Thymus (tissue), 11 donors: ENCODE data around the gene PCDHGB7. TPM values are rescaled to one million over a fixed set of nuclear protein-coding genes. Genes with fewer than 3 reads are reported as not detected.
"Not testable (repeated sequence)": the region's sequence is repeated elsewhere in the genome, so short reads cannot be mapped to it uniquely, and the experiment has no call there.

Source experiments
- DNase-seq, 9 donors: peaks; one replicate each; pipeline ENCODE4 v3.0.0-alpha.2; 2013; ENCODE audit warnings: low spot score in 9 of 9, low read depth in 6 of 9, missing footprints in 1 of 9
- H3K27ac ChIP-seq, 2 donors: one replicate each; pipeline ENCODE4 v1.5.1; 2013; ENCODE audit warnings: control low read depth in 1 of 2, low read depth in 1 of 2, low read length in 1 of 2, mild to moderate bottlenecking in 1 of 2, moderate library complexity in 1 of 2
- H3K27me3 ChIP-seq, 2 donors: one replicate each; pipeline ENCODE4 v1.5.1; 2013; ENCODE audit warnings: low read length in 1 of 2; ENCODE audit not compliant: control insufficient read depth in 2 of 2, insufficient read depth in 1 of 2
- H3K36me3 ChIP-seq, 2 donors: one replicate each; pipeline ENCODE4 v1.5.1; 2013; ENCODE audit warnings: low read length in 1 of 2, mild to moderate bottlenecking in 1 of 2, moderate library complexity in 1 of 2; ENCODE audit not compliant: control insufficient read depth in 2 of 2, insufficient read depth in 2 of 2
- H3K4me1 ChIP-seq, 2 donors: one replicate each; pipeline ENCODE4 v1.5.1; 2013; ENCODE audit warnings: low read length in 2 of 2; ENCODE audit not compliant: control insufficient read depth in 2 of 2, insufficient read depth in 2 of 2
- H3K4me3 ChIP-seq, 2 donors: one replicate each; pipeline ENCODE4 v1.5.1; 2013; ENCODE audit warnings: low read length in 2 of 2, control low read depth in 1 of 2, mild to moderate bottlenecking in 1 of 2
- H3K9me3 ChIP-seq, 2 donors: one replicate each; pipeline ENCODE4 v1.5.1; 2013; ENCODE audit warnings: low read length in 1 of 2, mild to moderate bottlenecking in 1 of 2; ENCODE audit not compliant: control insufficient read depth in 2 of 2, insufficient read depth in 1 of 2
- WGBS: extraction: QIAGEN DNeasy Blood & Tissue Kit; methylation state at CpG from one replicate; pipeline ENCODE4 v1.1.7; 2013; 5-methylcytosine and 5-hydroxymethylcytosine counted together
- polyA plus RNA-seq: library from polyadenylated mRNA; stranded (reverse); fragments of 200-250 nt; gene quantifications from one replicate; pipeline ENCODE4 v1.2.3, GENCODE V29; 2013
- total RNA-seq: library from RNA; stranded (reverse); fragments of 120-200 nt; gene quantifications from one replicate; pipeline ENCODE4 v1.2.4, GENCODE V29; 2013
- donor health status: healthy.

The PCDHGB7 gene
- total and polyA plus RNA-seq, 2 donors, result 0.85 to 1.2 TPM

DNA sequence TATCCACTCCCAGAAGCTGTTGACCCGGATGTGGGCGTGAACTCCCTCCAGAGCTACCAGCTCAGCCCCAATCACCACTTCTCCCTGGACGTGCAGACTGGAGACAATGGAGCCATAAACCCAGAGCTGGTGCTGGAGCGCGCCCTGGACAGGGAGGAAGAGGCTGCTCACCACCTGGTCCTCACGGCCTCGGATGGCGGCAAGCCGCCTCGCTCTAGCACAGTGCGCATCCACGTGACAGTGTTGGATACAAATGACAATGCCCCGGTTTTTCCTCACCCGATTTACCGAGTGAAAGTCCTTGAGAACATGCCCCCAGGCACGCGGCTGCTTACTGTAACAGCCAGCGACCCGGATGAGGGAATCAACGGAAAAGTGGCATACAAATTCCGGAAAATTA lies 24.2 kb upstream of the PCDHGB7 start:
- DNase-seq, result no peak
- Histone ChIP-seq H3K27me3 (peaks cover 0 to 69% of the 10 kb centered on the region in 2 donors), H3K27ac (no peak overlapping the region), H3K9me3 (peaks cover 11 to 36% of the 10 kb centered on the region in 2 donors), H3K36me3 (no peaks in the 10 kb centered on the region), H3K4me1 (no peaks in the 10 kb centered on the region), H3K4me3 (no peak overlapping the region)
- 45% methylated on average over 21 of the region's 21 CpGs for WGBS

DNA sequence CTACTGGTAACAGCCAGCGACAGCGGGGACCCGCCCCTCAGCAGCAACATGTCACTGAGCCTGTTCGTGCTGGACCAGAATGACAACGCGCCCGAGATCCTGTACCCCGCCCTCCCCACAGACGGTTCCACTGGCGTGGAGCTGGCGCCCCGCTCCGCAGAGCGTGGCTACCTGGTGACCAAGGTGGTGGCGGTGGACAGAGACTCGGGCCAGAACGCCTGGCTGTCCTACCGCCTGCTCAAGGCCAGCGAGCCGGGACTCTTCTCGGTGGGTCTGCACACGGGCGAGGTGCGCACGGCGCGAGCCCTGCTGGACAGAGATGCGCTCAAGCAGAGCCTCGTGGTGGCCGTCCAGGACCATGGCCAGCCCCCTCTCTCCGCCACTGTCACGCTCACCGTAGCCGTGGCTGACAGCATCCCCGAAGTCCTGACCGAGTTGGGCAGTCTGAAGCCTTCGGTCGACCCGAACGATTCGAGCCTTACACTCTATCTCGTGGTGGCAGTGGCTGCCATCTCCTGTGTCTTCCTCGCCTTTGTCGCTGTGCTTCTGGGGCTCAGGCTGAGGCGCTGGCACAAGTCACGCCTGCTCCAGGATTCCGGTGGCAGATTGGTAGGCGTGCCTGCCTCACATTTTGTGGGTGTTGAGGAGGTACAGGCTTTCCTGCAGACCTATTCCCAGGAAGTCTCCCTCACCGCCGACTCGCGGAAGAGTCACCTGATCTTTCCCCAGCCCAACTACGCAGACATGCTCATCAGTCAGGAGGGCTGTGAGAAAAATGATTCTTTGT lies 22.9 kb upstream of the PCDHGB7 start:
- not testable (repeated sequence) for H3K4me1 ChIP-seq, DNase-seq, H3K36me3 ChIP-seq, H3K4me3 ChIP-seq, H3K27ac ChIP-seq
- WGBS, result 45% methylated on average over 44 of the region's 53 CpGs
- H3K9me3 ChIP-seq, result peaks cover 13 to 34% of the 10 kb centered on the region in 2 donors
- peaks cover 0 to 69% of the 10 kb centered on the region in 2 donors for H3K27me3 ChIP-seq

DNA sequence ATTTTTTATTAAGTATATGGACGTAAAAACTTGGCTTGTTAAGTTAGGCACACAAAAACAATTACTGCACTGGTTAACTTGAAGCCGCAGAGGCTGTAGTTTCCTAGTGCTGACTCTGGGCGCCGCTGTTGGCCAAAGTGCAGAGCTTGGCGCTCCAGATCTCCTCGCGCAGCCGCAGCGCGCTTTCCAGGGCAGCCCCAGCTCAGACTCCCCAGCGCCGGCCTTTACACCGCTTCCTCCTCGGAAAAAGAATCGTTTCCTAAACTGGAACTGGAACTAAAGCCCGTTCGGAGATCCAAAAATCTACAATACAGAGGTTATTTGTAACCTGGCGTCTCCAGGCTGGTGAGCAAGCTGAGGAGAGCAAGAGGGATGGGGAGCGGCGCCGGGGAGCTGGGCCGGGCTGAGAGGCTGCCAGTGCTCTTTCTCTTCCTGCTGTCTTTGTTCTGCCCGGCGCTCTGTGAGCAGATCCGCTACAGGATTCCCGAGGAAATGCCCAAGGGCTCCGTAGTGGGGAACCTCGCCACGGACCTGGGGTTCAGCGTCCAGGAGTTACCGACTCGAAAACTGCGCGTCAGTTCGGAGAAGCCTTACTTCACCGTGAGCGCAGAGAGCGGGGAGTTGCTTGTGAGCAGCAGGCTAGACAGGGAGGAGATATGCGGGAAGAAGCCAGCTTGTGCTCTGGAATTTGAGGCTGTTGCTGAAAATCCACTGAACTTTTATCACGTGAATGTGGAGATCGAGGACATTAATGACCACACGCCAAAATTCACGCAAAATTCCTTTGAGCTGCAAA lies 19.5 kb upstream of the PCDHGB7 start, which contains the start of gene PCDHGB5:
PCDHGB5 (plus strand) TSS at position 192 of the 796 bp plus-strand sequence; CDS start at position 373, 181 bp downstream.
- 14% methylated on average over 25 of the region's 43 CpGs for WGBS
- H3K27ac ChIP-seq, H3K4me1 ChIP-seq, H3K36me3 ChIP-seq: not testable (repeated sequence)
- Histone ChIP-seq H3K27me3 (peaks cover 2 to 67% of the 10 kb centered on the region in 2 donors), H3K4me3 (peak within 1 kb of the TSS in 1 of 2 donors; percentile 8), H3K9me3 (peaks cover 11 to 36% of the 10 kb centered on the region in 2 donors)
- DNase-seq, result peak in 1 of 9 donors; percentile 32

DNA sequence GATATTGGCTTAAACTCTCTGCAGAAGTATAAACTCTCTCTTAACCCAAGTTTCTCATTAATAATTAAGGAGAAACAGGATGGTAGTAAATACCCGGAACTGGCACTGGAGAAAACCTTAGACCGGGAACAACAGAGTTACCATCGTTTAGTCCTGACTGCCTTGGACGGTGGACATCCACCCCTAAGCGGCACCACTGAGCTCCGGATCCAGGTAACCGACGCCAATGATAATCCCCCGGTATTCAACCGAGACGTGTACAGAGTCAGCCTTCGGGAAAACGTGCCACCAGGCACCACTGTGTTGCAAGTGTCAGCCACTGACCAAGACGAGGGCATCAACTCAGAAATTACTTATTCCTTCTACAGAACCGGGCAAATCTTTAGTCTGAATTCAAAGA lies 18.9 kb upstream of the PCDHGB7 start:
- Histone ChIP-seq H3K9me3 (peaks cover 8 to 37% of the 10 kb centered on the region in 2 donors), H3K27me3 (peaks cover 2 to 67% of the 10 kb centered on the region in 2 donors)

DNA sequence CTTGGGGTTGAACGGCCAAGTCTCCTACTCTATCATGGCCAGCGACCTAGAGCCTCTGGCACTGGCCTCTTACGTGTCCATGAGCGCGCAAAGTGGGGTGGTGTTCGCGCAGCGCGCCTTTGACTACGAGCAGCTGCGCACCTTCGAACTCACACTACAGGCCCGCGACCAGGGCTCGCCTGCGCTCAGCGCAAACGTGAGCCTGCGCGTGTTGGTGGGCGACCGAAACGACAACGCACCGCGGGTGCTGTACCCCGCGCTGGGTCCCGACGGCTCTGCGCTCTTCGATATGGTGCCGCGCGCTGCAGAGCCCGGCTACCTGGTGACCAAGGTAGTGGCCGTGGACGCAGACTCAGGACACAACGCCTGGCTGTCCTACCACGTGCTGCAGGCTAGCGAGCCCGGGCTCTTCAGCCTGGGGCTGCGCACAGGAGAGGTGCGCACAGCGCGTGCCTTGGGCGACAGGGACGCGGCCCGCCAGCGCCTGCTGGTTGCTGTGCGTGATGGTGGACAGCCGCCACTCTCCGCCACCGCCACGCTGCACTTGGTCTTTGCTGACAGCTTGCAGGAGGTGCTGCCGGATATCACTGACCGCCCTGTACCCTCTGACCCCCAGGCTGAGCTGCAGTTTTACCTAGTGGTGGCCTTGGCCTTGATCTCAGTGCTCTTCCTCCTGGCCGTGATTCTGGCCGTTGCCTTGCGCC lies 17.8 kb upstream of the PCDHGB7 start:
- H3K27me3 ChIP-seq, result peaks cover 2 to 67% of the 10 kb centered on the region in 2 donors
- WGBS, result 38% methylated on average over 61 of the region's 61 CpGs

More for the DNA sequence above, 18.9 kb upstream of the PCDHGB7 start:
- Histone ChIP-seq H3K4me1 (no peaks in the 10 kb centered on the region), H3K27ac (no peak overlapping the region), H3K36me3 (no peaks in the 10 kb centered on the region), H3K4me3 (no peak overlapping the region)
- no peak for DNase-seq
- WGBS, result 28% methylated on average over 15 of the region's 15 CpGs

DNA sequence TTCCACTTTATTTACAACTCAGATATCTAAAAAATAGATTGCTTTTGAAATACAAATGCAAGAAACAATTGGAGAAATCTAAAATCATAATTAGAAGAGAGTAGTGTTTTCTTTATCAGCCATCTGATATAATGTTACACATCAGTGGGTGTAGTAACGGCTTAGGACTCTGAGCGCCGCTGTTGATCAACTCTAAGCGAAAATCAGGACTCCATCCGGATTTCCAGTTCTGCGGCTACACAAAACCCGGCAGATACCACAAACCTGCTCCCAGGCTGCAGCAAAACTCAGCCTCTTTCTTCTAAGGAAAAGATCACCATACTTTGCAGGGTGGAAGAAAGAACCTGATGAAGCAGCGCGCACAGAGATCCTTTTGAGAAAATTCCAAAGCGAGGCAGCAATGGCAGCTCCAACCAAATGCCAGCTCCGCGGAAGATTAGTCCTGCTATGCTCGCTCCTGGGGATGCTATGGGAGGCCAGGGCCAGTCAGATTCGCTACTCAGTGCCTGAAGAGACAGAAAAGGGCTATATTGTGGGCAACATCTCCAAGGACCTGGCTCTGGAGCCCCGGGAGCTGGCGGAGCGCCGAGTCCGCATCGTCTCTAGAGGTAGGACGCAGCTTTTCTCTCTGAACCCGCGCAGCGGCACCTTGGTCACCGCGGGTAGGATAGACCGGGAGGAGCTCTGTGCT lies 14.8 kb upstream of the PCDHGB7 start, which contains the start of gene PCDHGA9:
PCDHGA9 (plus strand) TSS at position 226 of the 691 bp plus-strand sequence; CDS start at position 401, 175 bp downstream.
- Histone ChIP-seq H3K4me1 (no peaks in the 10 kb centered on the region), H3K9me3 (peaks cover 4 to 27% of the 10 kb centered on the region in 2 donors), H3K27ac (no peak within 1 kb of the TSS), H3K36me3 (no peaks in the 10 kb centered on the region), H3K27me3 (peaks cover 3 to 68% of the 10 kb centered on the region in 2 donors), H3K4me3 (no peak within 1 kb of the TSS)
- peak in 1 of 9 donors; percentile 27 for DNase-seq
- 23% methylated on average over 27 of the region's 27 CpGs for WGBS

More for the DNA sequence above, 17.8 kb upstream of the PCDHGB7 start:
- no peak overlapping the region for H3K4me3 ChIP-seq
- no peak for DNase-seq
- peaks cover 4 to 28% of the 10 kb centered on the region in 2 donors for H3K9me3 ChIP-seq
- H3K27ac ChIP-seq, result no peak overlapping the region
- H3K36me3 ChIP-seq, result no peaks in the 10 kb centered on the region
- no peaks in the 10 kb centered on the region for H3K4me1 ChIP-seq

DNA sequence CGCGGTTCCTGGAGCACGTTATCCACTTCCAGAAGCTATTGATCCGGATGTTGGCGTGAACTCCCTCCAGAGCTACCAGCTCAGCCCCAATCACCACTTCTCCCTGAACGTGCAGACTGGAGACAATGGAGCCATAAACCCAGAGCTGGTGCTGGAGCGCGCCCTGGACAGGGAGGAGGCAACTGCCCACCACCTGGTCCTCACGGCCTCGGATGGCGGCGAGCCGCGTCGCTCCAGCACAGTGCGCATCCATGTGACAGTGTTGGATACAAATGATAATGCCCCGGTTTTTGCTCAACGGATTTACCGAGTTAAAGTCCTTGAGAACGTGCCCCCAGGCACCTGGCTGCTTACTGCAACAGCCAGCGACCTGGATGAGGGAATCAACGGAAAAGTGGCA lies 14.1 kb upstream of the PCDHGB7 start:
- no peak for DNase-seq
- Histone ChIP-seq H3K4me1 (no peaks in the 10 kb centered on the region), H3K9me3 (peaks cover 7 to 34% of the 10 kb centered on the region in 2 donors), H3K36me3 (no peaks in the 10 kb centered on the region), H3K27me3 (peaks cover 5 to 70% of the 10 kb centered on the region in 2 donors), H3K27ac (no peak overlapping the region), H3K4me3 (no peak overlapping the region)
- 37% methylated on average over 22 of the region's 22 CpGs for WGBS

DNA sequence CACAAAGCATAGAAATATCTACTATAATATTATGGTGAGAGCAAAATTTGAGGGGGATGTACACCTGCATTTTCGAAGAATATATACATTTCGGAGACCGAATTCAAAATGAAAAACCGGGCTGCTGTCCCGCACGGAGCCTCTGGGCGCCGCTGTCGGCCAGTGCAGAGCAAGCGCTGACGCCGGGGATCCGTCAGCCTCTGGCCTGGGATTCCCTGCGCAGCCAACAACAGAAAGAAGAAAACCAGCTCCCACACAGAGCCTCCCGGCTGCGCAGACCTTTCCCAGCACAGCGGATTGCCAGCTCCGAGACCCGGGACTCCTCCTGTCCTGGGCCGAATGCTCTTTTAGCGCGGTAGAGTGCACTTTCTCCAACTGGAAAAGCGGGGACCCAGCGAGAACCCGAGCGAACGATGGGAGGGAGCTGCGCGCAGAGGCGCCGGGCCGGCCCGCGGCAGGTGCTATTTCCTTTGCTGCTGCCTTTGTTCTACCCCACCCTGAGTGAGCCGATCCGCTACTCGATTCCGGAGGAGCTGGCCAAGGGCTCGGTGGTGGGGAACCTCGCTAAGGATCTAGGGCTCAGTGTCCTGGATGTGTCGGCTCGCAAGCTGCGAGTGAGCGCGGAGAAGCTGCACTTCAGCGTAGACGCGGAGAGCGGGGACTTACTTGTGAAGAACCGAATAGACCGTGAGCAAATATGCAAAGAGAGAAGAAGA lies 9.5 kb upstream of the PCDHGB7 start, which contains the start of gene PCDHGB6:
PCDHGB6 (plus strand) TSS at position 232 of the 716 bp plus-strand sequence; CDS start at position 414, 182 bp downstream.
- 17% methylated on average over 51 of the region's 51 CpGs for WGBS
- peaks cover 13 to 32% of the 10 kb centered on the region in 2 donors for H3K9me3 ChIP-seq

More for the DNA sequence above, 9.5 kb upstream of the PCDHGB7 start, which contains the start of gene PCDHGB6:
- not testable (repeated sequence) for H3K4me1 ChIP-seq, H3K27ac ChIP-seq, H3K36me3 ChIP-seq
- DNase-seq, result peak in 1 of 9 donors; percentile 46
- Histone ChIP-seq H3K27me3 (peaks cover 19 to 79% of the 10 kb centered on the region in 2 donors), H3K4me3 (peak within 1 kb of the TSS in 1 of 2 donors; percentile 25)
